ENCODE measurements around the gene UBD. TPM values are rescaled to one million over a fixed set of nuclear protein-coding genes. Genes with fewer than 3 reads are reported as not detected.

The UBD gene
- total and polyA plus RNA-seq, 9 donors, result 0.22 to 4.2 (median 0.43) TPM; not detected in 2

DNA sequence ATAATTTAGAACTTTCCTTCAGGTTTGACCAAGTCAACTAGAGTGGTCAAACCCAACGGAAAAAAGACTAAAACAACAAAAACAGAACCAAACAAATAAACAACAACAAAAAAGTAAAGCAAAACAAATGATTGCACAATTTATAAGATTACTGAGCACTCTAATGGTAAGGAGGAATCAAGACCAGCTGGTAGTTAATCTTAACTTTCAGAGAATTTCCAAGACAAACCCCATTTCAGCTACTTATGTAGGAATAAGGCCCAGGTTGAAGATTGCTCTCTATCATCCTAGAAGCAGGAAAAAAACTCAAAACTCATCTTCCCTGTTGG lies 34.3 kb downstream of the UBD start:
- WGBS, 3 donors, result 0 to 3% (median 0%) methylated on average over 1 of the region's 1 CpG
- no peaks in the 10 kb centered on the region for H3K27me3 ChIP-seq
- TF ChIP-seq POLR2A (IDR thresholded peaks at IDR 0.05) (no peak), EP300 (IDR thresholded peaks at IDR 0.05) (no peak)
- TF ChIP-seq, protein P1, sequence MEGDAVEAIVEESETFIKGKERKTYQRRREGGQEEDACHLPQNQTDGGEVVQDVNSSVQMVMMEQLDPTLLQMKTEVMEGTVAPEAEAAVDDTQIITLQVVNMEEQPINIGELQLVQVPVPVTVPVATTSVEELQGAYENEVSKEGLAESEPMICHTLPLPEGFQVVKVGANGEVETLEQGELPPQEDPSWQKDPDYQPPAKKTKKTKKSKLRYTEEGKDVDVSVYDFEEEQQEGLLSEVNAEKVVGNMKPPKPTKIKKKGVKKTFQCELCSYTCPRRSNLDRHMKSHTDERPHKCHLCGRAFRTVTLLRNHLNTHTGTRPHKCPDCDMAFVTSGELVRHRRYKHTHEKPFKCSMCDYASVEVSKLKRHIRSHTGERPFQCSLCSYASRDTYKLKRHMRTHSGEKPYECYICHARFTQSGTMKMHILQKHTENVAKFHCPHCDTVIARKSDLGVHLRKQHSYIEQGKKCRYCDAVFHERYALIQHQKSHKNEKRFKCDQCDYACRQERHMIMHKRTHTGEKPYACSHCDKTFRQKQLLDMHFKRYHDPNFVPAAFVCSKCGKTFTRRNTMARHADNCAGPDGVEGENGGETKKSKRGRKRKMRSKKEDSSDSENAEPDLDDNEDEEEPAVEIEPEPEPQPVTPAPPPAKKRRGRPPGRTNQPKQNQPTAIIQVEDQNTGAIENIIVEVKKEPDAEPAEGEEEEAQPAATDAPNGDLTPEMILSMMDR (IDR thresholded peaks at IDR 0.05), result no peak
- H3K4me3 ChIP-seq, result no peak overlapping the region
- no peaks in the 10 kb centered on the region for H3K4me1 ChIP-seq (ENCODE audit: insufficient read depth)
- H3K36me3 ChIP-seq, result no peaks in the 10 kb centered on the region
- no peaks in the 10 kb centered on the region for H3K9me3 ChIP-seq
- intact Hi-C loops (cut with DNase I), result no loop called here
- no peak for DNase-seq
- H3K27ac ChIP-seq, result no peak overlapping the region

DNA sequence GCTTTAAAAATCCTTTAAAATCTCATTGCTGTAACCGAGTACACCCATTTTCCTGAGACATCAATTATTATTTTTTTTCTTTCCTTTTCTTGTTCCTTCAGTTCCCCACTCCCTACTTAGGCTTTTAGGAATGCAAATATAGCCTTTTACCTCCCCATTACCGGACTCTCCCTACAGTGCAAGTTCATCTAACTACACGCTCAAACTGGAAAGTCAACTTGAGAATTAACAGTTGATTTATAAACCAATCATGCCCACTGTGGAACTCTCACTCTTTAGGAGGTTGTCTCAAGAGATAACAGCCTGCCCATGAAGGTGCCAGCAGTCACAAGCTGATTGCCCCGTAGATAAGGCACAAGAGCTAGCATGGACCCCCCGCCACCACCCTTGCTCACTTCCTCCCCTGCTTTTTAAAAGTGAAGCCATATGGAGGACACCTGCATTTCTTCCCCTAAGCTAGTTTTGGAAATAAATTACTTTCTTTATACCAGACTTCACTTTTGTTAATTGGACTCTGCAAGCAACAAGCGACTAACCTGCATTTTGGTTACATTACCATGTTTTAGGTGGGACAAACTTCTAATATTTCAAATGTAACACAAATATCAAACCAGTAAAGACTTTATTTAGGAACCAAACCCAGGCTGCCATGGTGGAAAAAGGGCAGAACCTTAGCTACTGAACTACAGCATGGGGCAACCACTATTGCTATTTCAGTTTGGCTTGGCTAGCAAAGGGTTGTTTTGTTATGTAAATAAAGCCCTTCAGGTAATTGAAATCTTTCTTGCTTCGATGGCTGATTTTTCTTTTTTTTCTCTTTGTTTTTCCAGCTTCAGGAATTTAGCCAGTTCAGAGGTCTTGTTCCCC lies 34.9 kb downstream of the UBD start:
- Histone ChIP-seq H3K9me3 (no peaks in the 10 kb centered on the region), H3K27me3 (no peaks in the 10 kb centered on the region), H3K4me1 (ENCODE audit: insufficient read depth) (no peaks in the 10 kb centered on the region), H3K4me3 (no peak overlapping the region), H3K36me3 (no peaks in the 10 kb centered on the region), H3K27ac (no peak overlapping the region)
- intact Hi-C loops (cut with DNase I), result no loop called here
- DNase-seq, result no peak
- TF ChIP-seq EP300 (IDR thresholded peaks at IDR 0.05) (no peak), POLR2A (IDR thresholded peaks at IDR 0.05) (no peak)
- TF ChIP-seq, protein P1 (IDR thresholded peaks at IDR 0.05), result no peak
- WGBS, 3 donors, result 69 to 79% (median 70%) methylated on average over 7 of the region's 7 CpGs

DNA sequence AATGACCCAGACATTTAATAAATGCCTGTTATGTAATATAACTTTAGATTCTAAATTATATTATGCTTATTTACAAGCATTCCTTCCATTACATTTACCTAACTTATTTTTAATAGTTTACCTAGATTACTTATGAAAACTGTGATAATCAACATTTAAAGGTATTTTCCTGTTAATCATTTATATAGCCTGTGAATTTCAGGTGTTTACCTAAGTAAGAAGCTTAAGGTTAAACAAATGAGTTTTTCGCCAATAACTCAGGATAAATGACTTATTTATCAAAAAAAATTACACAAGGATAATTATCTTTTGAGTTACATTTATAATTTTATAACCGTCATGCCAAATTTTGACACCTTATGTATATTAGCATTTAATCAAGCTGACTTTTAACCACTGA lies 35.5 kb downstream of the UBD start:
- Histone ChIP-seq H3K27ac (no peak overlapping the region), H3K4me3 (no peak overlapping the region), H3K9me3 (no peaks in the 10 kb centered on the region), H3K36me3 (no peaks in the 10 kb centered on the region), H3K27me3 (no peaks in the 10 kb centered on the region), H3K4me1 (ENCODE audit: insufficient read depth) (no peaks in the 10 kb centered on the region)
- intact Hi-C loops (cut with DNase I), result no loop called here
- no peak for DNase-seq
- 89 to 91% (median 89%) methylated on average over 2 of the region's 2 CpGs for WGBS, 3 donors
- TF ChIP-seq, protein P1 (IDR thresholded peaks at IDR 0.05), result no peak
- TF ChIP-seq EP300 (IDR thresholded peaks at IDR 0.05) (no peak), POLR2A (IDR thresholded peaks at IDR 0.05) (no peak)

- Histone ChIP-seq H3K27me3 (no peaks in the 10 kb centered on the region), H3K36me3 (no peaks in the 10 kb centered on the region), H3K27ac (no peak overlapping the region), H3K4me3 (no peak overlapping the region), H3K4me1 (ENCODE audit: insufficient read depth) (no peaks in the 10 kb centered on the region), H3K9me3 (no peaks in the 10 kb centered on the region)
- DNase-seq, result no peak
- 62 to 68% (median 67%) methylated on average over 2 of the region's 2 CpGs for WGBS, 3 donors
- TF ChIP-seq, protein P1 (IDR thresholded peaks at IDR 0.05), result no peak
- TF ChIP-seq POLR2A (IDR thresholded peaks at IDR 0.05) (no peak), EP300 (IDR thresholded peaks at IDR 0.05) (no peak)
- intact Hi-C loops (cut with DNase I), result no loop called here
These were observed 37.3 kb downstream of the UBD start for GRCh38 chr6:29522227-29522626.

Measured in ovary (tissue), 9 donors.